ENCODE results near the gene FGD5.
A peak's percentile ranks its signal among the peaks of the same experiment; 100 is the strongest.

Gene FGD5

DNA sequence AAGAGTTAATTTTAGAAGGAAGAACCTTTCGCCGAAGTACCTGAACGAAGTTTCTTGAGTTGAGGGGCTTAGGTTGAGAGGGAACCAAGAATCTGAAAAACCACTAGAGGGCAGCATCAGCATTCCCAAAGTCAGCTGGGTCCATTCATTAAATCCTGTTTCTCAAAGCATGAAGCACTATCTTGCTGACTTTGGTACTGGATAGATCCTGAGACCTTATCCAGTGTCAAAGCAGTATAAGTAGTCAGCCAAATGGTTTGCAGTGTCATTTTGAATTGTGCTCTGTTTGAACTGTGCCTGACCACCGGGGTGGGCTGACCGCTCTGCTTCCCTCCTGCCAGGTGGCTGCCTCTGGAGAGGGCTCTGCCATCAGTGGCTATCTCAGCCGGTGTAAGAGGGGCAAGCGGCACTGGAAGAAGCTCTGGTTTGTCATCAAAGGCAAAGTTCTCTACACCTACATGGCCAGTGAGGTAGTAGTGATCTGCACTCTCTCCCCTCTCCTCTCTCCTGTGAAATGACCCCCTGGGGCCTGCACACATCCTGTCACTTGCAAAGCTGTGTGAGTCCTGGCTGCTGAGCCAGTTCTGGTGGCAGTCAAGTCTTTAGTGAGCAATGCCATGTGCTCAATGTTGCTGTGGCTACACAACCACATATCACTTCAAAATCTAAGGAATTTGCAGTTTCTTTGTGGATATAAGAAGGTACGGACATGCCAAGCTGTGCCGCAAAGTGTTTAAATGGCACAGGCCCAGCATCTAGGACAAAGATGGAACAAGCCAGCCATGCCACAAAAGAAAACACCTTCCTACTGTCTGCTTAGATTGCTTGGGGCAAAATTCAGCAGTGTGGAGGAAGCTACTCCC is 107.2 kb downstream of the FGD5 start:
- no peak for TF ChIP-seq ZFX (IDR thresholded peaks at IDR 0.05; ENCODE audit: borderline replicate concordance)
- TF ChIP-seq, protein P1, sequence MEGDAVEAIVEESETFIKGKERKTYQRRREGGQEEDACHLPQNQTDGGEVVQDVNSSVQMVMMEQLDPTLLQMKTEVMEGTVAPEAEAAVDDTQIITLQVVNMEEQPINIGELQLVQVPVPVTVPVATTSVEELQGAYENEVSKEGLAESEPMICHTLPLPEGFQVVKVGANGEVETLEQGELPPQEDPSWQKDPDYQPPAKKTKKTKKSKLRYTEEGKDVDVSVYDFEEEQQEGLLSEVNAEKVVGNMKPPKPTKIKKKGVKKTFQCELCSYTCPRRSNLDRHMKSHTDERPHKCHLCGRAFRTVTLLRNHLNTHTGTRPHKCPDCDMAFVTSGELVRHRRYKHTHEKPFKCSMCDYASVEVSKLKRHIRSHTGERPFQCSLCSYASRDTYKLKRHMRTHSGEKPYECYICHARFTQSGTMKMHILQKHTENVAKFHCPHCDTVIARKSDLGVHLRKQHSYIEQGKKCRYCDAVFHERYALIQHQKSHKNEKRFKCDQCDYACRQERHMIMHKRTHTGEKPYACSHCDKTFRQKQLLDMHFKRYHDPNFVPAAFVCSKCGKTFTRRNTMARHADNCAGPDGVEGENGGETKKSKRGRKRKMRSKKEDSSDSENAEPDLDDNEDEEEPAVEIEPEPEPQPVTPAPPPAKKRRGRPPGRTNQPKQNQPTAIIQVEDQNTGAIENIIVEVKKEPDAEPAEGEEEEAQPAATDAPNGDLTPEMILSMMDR (IDR thresholded peaks at IDR 0.05): peak; percentile 88
- H3K27ac ChIP-seq: no peak overlapping the region

- TF ChIP-seq, protein P1 (IDR thresholded peaks at IDR 0.05): no peak
- no peak for TF ChIP-seq ZFX (IDR thresholded peaks at IDR 0.05; ENCODE audit: borderline replicate concordance)
- no peak overlapping the region for H3K27ac ChIP-seq
Observed at GRCh38 chr3:14926592-14926991, 107.8 kb downstream of the FGD5 start.

- TF ChIP-seq ZFX (IDR thresholded peaks at IDR 0.05; ENCODE audit: borderline replicate concordance): no peak
- TF ChIP-seq, protein P1 (IDR thresholded peaks at IDR 0.05): no peak
Observed at GRCh38 chr3:14927308-14927707, 108.5 kb downstream of the FGD5 start.

GRCh38 chr3:14929310-14930074 is 110.7 kb downstream of the FGD5 start:
- TF ChIP-seq, protein P1 (IDR thresholded peaks at IDR 0.05): no peak
- TF ChIP-seq ZFX (IDR thresholded peaks at IDR 0.05; ENCODE audit: borderline replicate concordance): no peak
- H3K27ac ChIP-seq: no peak overlapping the region

More at GRCh38 chr3:14927308-14927707, 108.5 kb downstream of the FGD5 start:
- no peak overlapping the region for H3K27ac ChIP-seq

GRCh38 chr3:14933820-14934425 is 115.2 kb downstream of the FGD5 start:
- TF ChIP-seq, protein P1 (IDR thresholded peaks at IDR 0.05): no peak
- no peak for TF ChIP-seq ZFX (IDR thresholded peaks at IDR 0.05; ENCODE audit: borderline replicate concordance)
- H3K27ac ChIP-seq: no peak overlapping the region

GRCh38 chr3:14935592-14936345 is 117.0 kb downstream of the FGD5 start:
- H3K27ac ChIP-seq: no peak overlapping the region
- TF ChIP-seq, protein P1 (IDR thresholded peaks at IDR 0.05): no peak
- TF ChIP-seq ZFX (IDR thresholded peaks at IDR 0.05; ENCODE audit: borderline replicate concordance): no peak
